A549 (cell line): Measurements from ENCODE around the gene RNU2-63P. TPM values are rescaled to one million over a fixed set of nuclear protein-coding genes. Genes with fewer than 3 reads are reported as not detected.
A peak's percentile ranks its signal among the peaks of the same experiment; 100 is the strongest.
"Not testable (repeated sequence)": the region's sequence is repeated elsewhere in the genome, so short reads cannot be mapped to it uniquely, and the experiment has no call there.

Experiments
- ATAC-seq, 2 experiments: fragments of 200-7000 bp in 1 of 2; fragments of >200 bp in 1 of 2; cut with Nextera tagmentation in 1 of 2; cut with Tn5 transposase in 1 of 2; 3 replicates each; pipeline versions ENCODE4 v1.8.0 to v1.9.1; 2018 to 2020; ENCODE audit warnings: mild to moderate bottlenecking in 1 of 2, moderate library complexity in 1 of 2
- CTCF ChIA-PET: fragments of 300-600 bp; sonication (Branson Sonifier 250); formaldehyde crosslinking; extraction: SDS; loops from one replicate; lab custom pipeline; 2021; ENCODE audit warnings: antibody characterized with exemption, inconsistent platforms; lab: Yijun Ruan, JAX
- POLR2A ChIA-PET: fragments of 350-600 bp; formaldehyde crosslinking; extraction: SDS; loops from one replicate; lab custom pipeline; 2021; ENCODE audit warnings: antibody characterized with exemption, inconsistent platforms; lab: Yijun Ruan, JAX
- DNase-seq, 2 experiments: peaks; one replicate each; pipeline versions ENCODE4 v3.0.0 to v3.0.0-alpha.2; 2011 to 2016; ENCODE audit warnings: low read depth in 1 of 2, low spot score in 1 of 2
- FAIRE-seq: peaks from 2 replicates; lab custom pipeline; 2011; peaks lifted over from hg19 to GRCh38; lab: Jason Lieb, UNC
- H3K27ac ChIP-seq, 2 experiments: fragments of >200 bp; sonication (Bioruptor Twin); formaldehyde crosslinking; 3 replicates each; pipeline ENCODE4 v1.5.1; 2016 to 2017
- H3K4me1 ChIP-seq: fragments of >200 bp; sonication (Bioruptor Twin); formaldehyde crosslinking; 3 replicates; pipeline ENCODE4 v1.6.1; 2016
- H3K4me2 ChIP-seq: fragments of >200 bp; sonication (Bioruptor Twin); formaldehyde crosslinking; 3 replicates; pipeline ENCODE4 v1.6.1; 2016
- H3K4me3 ChIP-seq: fragments of >200 bp; sonication (Bioruptor Twin); formaldehyde crosslinking; 3 replicates; pipeline ENCODE4 v1.5.1; 2016
- H3K9me3 ChIP-seq: fragments of >200 bp; sonication (Bioruptor Twin); formaldehyde crosslinking; 3 replicates; pipeline ENCODE4 v1.6.1; 2016
- CBX8 ChIP-seq: fragments of 200-600 bp; sonication (generic); IDR thresholded peaks from 2 replicates; pipeline ENCODE4 v1.6.1; 2016
- CEBPB ChIP-seq, 2 experiments: fragments of >200 bp in 1 of 2; sonication (Bioruptor Twin) in 1 of 2; formaldehyde crosslinking in 1 of 2; IDR thresholded peaks; 2 replicates each; pipeline ENCODE4 v1.6.1; 2012 to 2016
- CHD2 ChIP-seq: fragments of 150-350 bp; IDR thresholded peaks from 2 replicates; pipeline ENCODE4 v1.6.1; 2014; ENCODE audit warnings: low read length; ENCODE audit not compliant: partially characterized antibody
- KDM1A ChIP-seq: fragments of 200-600 bp; sonication (generic); IDR thresholded peaks from 2 replicates; pipeline ENCODE4 v1.6.1; 2016; ENCODE audit warnings: low read depth, mild to moderate bottlenecking
- KDM5A ChIP-seq: fragments of 200-600 bp; sonication (generic); IDR thresholded peaks from 2 replicates; pipeline ENCODE4 v1.6.1; 2016; ENCODE audit warnings: antibody characterized with exemption, mild to moderate bottlenecking
- MAX ChIP-seq: IDR thresholded peaks from 2 replicates; pipeline ENCODE4 v1.6.1; 2012
- MYC ChIP-seq: IDR thresholded peaks from 2 replicates; pipeline ENCODE4 v1.6.1; 2012; ENCODE audit warnings: mild to moderate bottlenecking, inconsistent platforms, low read length, improper control_type of control experiment, borderline replicate concordance
- PBX3 ChIP-seq: IDR thresholded peaks from 2 replicates; pipeline ENCODE4 v1.6.1; 2012
- PHF8 ChIP-seq: fragments of 200-600 bp; sonication (generic); IDR thresholded peaks from 2 replicates; pipeline ENCODE4 v1.6.1; 2016; ENCODE audit warnings: low read depth, mild to moderate bottlenecking, antibody characterized with exemption, moderate library complexity, borderline replicate concordance
- POLR2A ChIP-seq: IDR thresholded peaks from 2 replicates; pipeline ENCODE4 v1.6.1; 2012; ENCODE audit warnings: mild to moderate bottlenecking, low read length
- POLR2AphosphoS2 ChIP-seq: conservative IDR thresholded peaks from 2 replicates; pipeline ENCODE4 v1.6.1; 2012; ENCODE audit warnings: low read length, improper control_type of control experiment, inconsistent platforms
- RCOR1 ChIP-seq: fragments of 150-350 bp; IDR thresholded peaks from 2 replicates; pipeline ENCODE4 v1.6.1; 2014; ENCODE audit warnings: antibody characterized with exemption, low read length, low read depth
- RFX5 ChIP-seq: fragments of 450-650 bp; IDR thresholded peaks from 2 replicates; pipeline ENCODE4 v1.7.1; 2014; ENCODE audit warnings: antibody characterized with exemption, mild to moderate bottlenecking, moderate library complexity
- SREBF2 ChIP-seq: fragments of 450-650 bp; IDR thresholded peaks from 2 replicates; pipeline ENCODE4 v1.6.1; 2014; ENCODE audit warnings: mild to moderate bottlenecking, moderate library complexity
- WGBS: methylation state at CpG from one replicate; pipeline ENCODE4 v1.1.6; 2017; ENCODE audit errors: missing lambda C conversion rate; 5-methylcytosine and 5-hydroxymethylcytosine counted together
- polyA plus RNA-seq, 4 experiments: library from polyadenylated mRNA; depleted of rRNA in 3 of 4; stranded (reverse); fragments of >200 nt; fragmentation: RNase III in 1 of 4; extraction: RNeasy Plus Mini Kit Qiagen cat#74134 plus additional on column Dnase treatment in 1 of 4; gene quantifications; 2 replicates in 3 of 4; 3 replicates in 1 of 4; pipeline ENCODE4 v1.2.3, GENCODE V29; 2011 to 2017
- TF ChIP-seq, protein P1 (sequence below): fragments of >200 bp; sonication (Bioruptor Twin); formaldehyde crosslinking; IDR thresholded peaks from 3 replicates; pipeline ENCODE4 v1.5.1; 2016
- TF ChIP-seq, protein P2 (sequence below): fragments of >200 bp; sonication (Bioruptor Twin); formaldehyde crosslinking; IDR thresholded peaks from 3 replicates; pipeline ENCODE4 v1.6.1; 2016
- TF ChIP-seq, protein P3 (sequence below): IDR thresholded peaks from 2 replicates; pipeline ENCODE4 v1.6.1; 2012; ENCODE audit warnings: low read depth, borderline replicate concordance

RNU2-63P gene
- polyA plus RNA-seq, 2 of the 4 experiments (the other 2 are of a cell fraction) = 33.0 TPM; not detected in 1

DNA sequence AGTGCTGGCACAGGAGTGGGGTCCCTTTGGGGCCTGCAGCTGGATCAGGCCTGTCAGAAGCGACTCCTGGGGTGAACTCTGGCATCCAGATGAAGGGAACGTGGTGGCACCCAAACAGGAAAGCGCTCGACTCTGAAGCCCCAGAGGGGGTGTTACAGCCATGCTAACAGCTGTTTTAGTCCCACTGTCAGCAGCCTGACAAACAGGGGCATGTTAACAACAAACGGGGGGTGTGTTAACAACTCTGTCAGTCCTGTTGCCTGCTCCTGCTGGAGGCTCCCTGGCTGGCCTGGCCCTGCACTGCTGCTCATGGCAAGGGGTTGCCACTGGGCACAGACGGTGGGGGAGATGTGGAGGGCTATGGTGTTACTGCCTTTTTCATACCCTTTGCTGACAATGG is 2.6 kb upstream of the RNU2-63P start:
- H3K4me1 ChIP-seq = peaks cover 12% of the 10 kb centered on the region
- 81% methylated on average over 6 of the region's 6 CpGs for WGBS
- no peak overlapping the region for H3K4me2 ChIP-seq
- no peak overlapping the region for H3K27ac ChIP-seq
- ATAC-seq (no peak), DNase-seq (no peak)
- ChIA-PET POLR2A (no interaction called here), CTCF (interaction anchor here (1.7 kb wide), 1 partner anchor 12 kb away, joined by 5 read pairs; no protein-coding TSS in a partner anchor)
- TF ChIP-seq MYC (no peak), RCOR1 (no peak), CEBPB (IDR thresholded peaks at IDR 0.05) (no peak), KDM1A (no peak), CBX8 (no peak), POLR2AphosphoS2 (no peak), KDM5A (no peak), CHD2 (no peak)
- TF ChIP-seq, protein P1, sequence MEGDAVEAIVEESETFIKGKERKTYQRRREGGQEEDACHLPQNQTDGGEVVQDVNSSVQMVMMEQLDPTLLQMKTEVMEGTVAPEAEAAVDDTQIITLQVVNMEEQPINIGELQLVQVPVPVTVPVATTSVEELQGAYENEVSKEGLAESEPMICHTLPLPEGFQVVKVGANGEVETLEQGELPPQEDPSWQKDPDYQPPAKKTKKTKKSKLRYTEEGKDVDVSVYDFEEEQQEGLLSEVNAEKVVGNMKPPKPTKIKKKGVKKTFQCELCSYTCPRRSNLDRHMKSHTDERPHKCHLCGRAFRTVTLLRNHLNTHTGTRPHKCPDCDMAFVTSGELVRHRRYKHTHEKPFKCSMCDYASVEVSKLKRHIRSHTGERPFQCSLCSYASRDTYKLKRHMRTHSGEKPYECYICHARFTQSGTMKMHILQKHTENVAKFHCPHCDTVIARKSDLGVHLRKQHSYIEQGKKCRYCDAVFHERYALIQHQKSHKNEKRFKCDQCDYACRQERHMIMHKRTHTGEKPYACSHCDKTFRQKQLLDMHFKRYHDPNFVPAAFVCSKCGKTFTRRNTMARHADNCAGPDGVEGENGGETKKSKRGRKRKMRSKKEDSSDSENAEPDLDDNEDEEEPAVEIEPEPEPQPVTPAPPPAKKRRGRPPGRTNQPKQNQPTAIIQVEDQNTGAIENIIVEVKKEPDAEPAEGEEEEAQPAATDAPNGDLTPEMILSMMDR = no peak
- TF ChIP-seq, protein P2, sequence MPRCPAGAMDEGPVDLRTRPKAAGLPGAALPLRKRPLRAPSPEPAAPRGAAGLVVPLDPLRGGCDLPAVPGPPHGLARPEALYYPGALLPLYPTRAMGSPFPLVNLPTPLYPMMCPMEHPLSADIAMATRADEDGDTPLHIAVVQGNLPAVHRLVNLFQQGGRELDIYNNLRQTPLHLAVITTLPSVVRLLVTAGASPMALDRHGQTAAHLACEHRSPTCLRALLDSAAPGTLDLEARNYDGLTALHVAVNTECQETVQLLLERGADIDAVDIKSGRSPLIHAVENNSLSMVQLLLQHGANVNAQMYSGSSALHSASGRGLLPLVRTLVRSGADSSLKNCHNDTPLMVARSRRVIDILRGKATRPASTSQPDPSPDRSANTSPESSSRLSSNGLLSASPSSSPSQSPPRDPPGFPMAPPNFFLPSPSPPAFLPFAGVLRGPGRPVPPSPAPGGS = no peak
- TF ChIP-seq, all 56 proteins: peak for 0
- Histone ChIP-seq H3K4me3 (no peak overlapping the region), H3K9me3 (no peaks in the 10 kb centered on the region)
- FAIRE-seq = no peak

- H3K27ac ChIP-seq, H3K4me2 ChIP-seq, DNase-seq, H3K9me3 ChIP-seq, CTCF ChIA-PET, H3K4me3 ChIP-seq, POLR2A ChIA-PET, FAIRE-seq, ATAC-seq: not testable (repeated sequence)
- peaks cover 12% of the 10 kb centered on the region for H3K4me1 ChIP-seq
- 95% methylated on average over 11 of the region's 11 CpGs for WGBS
These were observed 1.9 kb upstream of the RNU2-63P start for GRCh38 chr2:88018077-88018805.

DNA sequence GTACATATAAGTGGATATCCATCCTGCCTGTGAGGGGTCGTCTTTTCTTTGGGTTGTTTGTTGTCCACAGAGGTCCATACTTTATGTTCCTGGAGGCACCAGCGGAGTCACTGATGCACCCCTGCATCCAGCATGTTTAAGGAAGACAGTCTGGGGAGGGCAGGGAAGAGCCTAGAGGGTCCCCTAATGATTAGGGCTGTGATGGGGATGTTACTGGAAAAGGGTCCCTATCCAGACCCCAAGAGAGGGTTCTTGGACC is 1.4 kb upstream of the RNU2-63P start:
- not testable (repeated sequence) for ATAC-seq, FAIRE-seq, DNase-seq, H3K9me3 ChIP-seq
- POLR2A ChIA-PET = interaction anchor here (2.1 kb wide), 1 partner anchor 37 kb away, joined by 11 read pairs; no protein-coding TSS in a partner anchor
- Histone ChIP-seq H3K4me3 (peak overlapping the region; percentile 65; the same call in 2 of the 3 replicates), H3K4me1 (peaks cover 12% of the 10 kb centered on the region), H3K4me2 (peak overlapping the region; percentile 88), H3K27ac (peak overlapping the region; percentile 90 to 95; a peak in 5 of 6 replicates)
- WGBS = 87% methylated on average over 2 of the region's 2 CpGs
- CTCF ChIA-PET = interaction anchor here (1.4 kb wide), 1 partner anchor 142 kb away, joined by 4 read pairs; no protein-coding TSS in a partner anchor

DNA sequence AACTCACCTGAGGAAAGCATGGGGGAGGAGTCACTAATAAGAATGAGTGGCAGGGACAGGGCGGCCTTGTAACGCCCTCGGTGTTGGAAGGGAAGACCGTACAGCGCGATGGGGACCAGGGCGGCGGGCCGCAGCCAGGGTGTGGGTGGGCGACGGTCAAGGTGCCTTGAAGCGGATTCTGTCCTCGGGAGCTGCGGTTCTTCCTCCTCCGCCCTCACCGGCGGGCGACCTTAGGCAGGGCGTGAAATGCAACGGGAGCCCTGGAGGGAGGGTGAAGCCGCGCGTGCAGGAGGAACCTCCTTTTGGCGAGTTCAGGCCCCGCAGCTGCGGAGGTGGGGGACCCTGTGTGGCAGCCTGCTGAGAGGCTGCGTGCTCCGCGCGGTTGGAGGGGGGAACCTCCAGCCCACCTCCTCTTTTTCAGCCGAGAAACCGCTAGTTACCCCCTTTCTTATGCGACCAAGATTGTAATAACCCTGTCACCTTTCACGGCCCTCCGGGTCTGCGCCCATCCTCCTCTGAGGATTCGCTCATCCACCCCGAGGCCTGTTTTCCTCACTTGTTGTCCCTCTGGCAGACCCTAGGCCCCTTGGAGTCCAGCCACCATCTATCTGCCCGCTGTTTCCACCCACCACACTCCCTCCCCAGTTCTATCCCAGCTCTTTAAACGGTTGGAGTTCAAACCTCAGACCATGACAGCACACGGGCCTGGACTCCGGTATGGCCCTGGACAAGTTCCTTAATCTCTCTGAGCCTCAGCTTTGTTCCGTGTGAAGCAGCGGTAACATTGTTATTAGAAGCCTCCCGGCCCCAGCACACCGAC is 823 bp upstream of the RNU2-63P start:
- H3K4me2 ChIP-seq = peak overlapping the region; percentile 88
- peak; percentile 87 for TF ChIP-seq POLR2A
- peak; percentile 70; the same call in 1 of the 2 replicates for TF ChIP-seq PHF8
- TF ChIP-seq PBX3 = peak; percentile 86
- TF ChIP-seq, protein P3, sequence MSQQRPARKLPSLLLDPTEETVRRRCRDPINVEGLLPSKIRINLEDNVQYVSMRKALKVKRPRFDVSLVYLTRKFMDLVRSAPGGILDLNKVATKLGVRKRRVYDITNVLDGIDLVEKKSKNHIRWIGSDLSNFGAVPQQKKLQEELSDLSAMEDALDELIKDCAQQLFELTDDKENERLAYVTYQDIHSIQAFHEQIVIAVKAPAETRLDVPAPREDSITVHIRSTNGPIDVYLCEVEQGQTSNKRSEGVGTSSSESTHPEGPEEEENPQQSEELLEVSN = peak; percentile 64
- TF ChIP-seq RFX5 = no peak
- no peak for TF ChIP-seq SREBF2
- peak; percentile 70 for TF ChIP-seq MAX
- peak overlapping the region; percentile 65 for H3K4me3 ChIP-seq
- peak; percentile 68 to 83 for DNase-seq
- ChIA-PET CTCF (interaction anchor here (0.6 to 2.3 kb wide), 5 partner anchors 15 to 143 kb away, joined by 3 to 10 read pairs (median 5); no protein-coding TSS in a partner anchor), POLR2A (interaction anchor here (0.8 to 2.1 kb wide), 3 partner anchors 8 to 144 kb away, joined by 3 to 11 read pairs (median 3); no protein-coding TSS in a partner anchor)
- 24% methylated on average over 43 of the region's 46 CpGs for WGBS
- ATAC-seq = peak; percentile 86
- H3K9me3 ChIP-seq = no peaks in the 10 kb centered on the region
- peak overlapping the region; percentile 90 to 95 for H3K27ac ChIP-seq
- no peak for FAIRE-seq
- H3K4me1 ChIP-seq = peaks cover 12% of the 10 kb centered on the region
